LNCaP clone FGC (cell line): ENCODE data around the gene PRKCG.

ENCODE experiments used
- DNase-seq: peaks from one replicate; pipeline ENCODE4 v3.0.0-alpha.2; 2011; ENCODE audit warnings: low read depth
- H3K4me3 ChIP-seq: 2 replicates; pipeline ENCODE4 v1.5.1; 2011; ENCODE audit warnings: mild to moderate bottlenecking, low read depth, low read length, control low read depth
- TF ChIP-seq, protein P1 (sequence below): IDR thresholded peaks from 2 replicates; pipeline ENCODE4 v1.5.1; 2012; ENCODE audit warnings: mild to moderate bottlenecking; ENCODE audit not compliant: control insufficient read depth, insufficient read depth; ENCODE audit errors: extremely low read depth

Gene PRKCG

GRCh38 chr19:53882391-53883050 is 524 bp downstream of the PRKCG start:
- no peak overlapping the region for H3K4me3 ChIP-seq
- TF ChIP-seq, protein P1, sequence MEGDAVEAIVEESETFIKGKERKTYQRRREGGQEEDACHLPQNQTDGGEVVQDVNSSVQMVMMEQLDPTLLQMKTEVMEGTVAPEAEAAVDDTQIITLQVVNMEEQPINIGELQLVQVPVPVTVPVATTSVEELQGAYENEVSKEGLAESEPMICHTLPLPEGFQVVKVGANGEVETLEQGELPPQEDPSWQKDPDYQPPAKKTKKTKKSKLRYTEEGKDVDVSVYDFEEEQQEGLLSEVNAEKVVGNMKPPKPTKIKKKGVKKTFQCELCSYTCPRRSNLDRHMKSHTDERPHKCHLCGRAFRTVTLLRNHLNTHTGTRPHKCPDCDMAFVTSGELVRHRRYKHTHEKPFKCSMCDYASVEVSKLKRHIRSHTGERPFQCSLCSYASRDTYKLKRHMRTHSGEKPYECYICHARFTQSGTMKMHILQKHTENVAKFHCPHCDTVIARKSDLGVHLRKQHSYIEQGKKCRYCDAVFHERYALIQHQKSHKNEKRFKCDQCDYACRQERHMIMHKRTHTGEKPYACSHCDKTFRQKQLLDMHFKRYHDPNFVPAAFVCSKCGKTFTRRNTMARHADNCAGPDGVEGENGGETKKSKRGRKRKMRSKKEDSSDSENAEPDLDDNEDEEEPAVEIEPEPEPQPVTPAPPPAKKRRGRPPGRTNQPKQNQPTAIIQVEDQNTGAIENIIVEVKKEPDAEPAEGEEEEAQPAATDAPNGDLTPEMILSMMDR, result no peak
- DNase-seq, result no peak

- no peak for DNase-seq
- no peak overlapping the region for H3K4me3 ChIP-seq
- TF ChIP-seq, protein P1, result no peak
Measured at GRCh38 chr19:53883231-53883661, 1.2 kb downstream of the PRKCG start.

- TF ChIP-seq, protein P1, result no peak
- DNase-seq, result no peak
- H3K4me3 ChIP-seq, result no peak overlapping the region
Measured at GRCh38 chr19:53883741-53884140, 1.7 kb downstream of the PRKCG start.

DNA sequence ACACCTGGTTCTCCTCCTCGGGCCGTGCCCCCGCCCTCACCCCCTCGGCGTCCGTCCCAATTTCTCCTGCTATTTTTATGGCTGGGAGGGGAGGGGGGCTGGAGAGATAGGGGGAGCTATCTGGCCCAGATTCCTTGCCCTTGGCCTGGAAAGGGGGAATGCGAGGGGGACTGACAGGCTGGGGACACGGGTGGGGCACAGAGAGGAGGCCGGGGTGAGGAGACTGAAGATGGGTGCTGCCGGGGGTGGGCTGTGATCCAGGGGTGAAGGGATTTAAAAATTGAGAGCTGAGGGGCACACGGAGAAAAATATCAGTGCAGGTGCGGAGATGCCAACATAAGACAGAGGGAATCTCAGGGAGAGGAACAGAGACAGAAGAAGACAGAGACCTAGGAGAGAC is 2.3 kb downstream of the PRKCG start:
- TF ChIP-seq, protein P1, result no peak
- no peak for DNase-seq
- no peak overlapping the region for H3K4me3 ChIP-seq

DNA sequence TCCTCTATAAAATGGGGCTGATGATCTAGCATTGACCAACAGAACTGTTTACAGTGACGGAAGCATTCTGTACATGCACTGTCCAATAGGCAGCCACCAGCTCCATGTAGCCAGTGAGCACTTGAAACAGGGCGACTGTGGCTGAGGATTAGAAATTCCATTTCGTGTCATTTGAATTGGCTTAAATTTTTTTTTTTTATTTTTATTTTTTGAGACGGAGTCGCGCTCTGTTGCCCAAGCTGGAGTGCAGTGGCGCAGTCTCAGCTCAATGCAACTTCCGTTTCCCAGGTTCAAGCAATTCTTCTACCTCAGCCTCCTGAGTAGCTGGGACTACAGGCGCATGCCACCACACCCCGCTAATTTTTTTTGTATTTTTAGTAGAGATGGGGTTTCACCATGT is 3.0 kb downstream of the PRKCG start:
- no peak overlapping the region for H3K4me3 ChIP-seq
- TF ChIP-seq, protein P1, result no peak
- DNase-seq, result no peak

GRCh38 chr19:53892301-53892980 is 10.4 kb downstream of the PRKCG start:
- TF ChIP-seq, protein P1, result no peak
- H3K4me3 ChIP-seq, result no peak overlapping the region
- no peak for DNase-seq
